Right lung (tissue), 5 donors: Measurements from ENCODE around the gene BFSP2. TPM values are rescaled to one million over a fixed set of nuclear protein-coding genes. Genes with fewer than 3 reads are reported as not detected.
"Not testable (repeated sequence)": the region's sequence is repeated elsewhere in the genome, so short reads cannot be mapped to it uniquely, and the experiment has no call there.

Experiments used
- DNase-seq, 2 donors: peaks; one replicate each; pipeline ENCODE4 v3.0.0-alpha.2; 2013
- polyA plus RNA-seq, 5 donors: library from polyadenylated mRNA; unstranded; fragments of 120-200 nt; gene quantifications; one replicate each; pipeline versions ENCODE4 v1.2.1 to v1.2.3, GENCODE V29; 2013; ENCODE audit warnings: inconsistent platforms in 1 of 5, low replicate concordance in 1 of 5; ENCODE audit not compliant: insufficient read length in 5 of 5, insufficient read depth in 1 of 5

Gene BFSP2
- polyA plus RNA-seq, 5 donors: not detected

DNA sequence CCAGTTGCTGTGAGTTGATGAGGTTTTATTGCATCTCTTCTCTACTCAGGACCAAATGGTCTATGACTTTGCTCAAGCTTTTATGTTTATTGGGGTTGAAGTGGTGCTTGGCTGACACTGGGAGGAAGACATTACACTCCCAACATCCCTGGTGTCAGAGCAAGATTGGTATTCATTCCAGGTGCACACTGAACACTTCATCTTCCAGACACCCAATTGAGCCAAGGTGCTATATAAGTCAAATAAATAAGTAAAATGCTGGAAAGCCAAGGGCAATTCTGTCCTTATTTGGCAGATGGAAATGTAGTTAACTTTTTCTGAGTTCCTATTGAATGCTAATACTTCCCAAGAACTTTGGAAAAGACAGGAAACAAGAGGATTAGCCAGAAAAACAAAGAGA, 120.4 kb downstream of the BFSP2 start:
- DNase-seq: no peak

DNA sequence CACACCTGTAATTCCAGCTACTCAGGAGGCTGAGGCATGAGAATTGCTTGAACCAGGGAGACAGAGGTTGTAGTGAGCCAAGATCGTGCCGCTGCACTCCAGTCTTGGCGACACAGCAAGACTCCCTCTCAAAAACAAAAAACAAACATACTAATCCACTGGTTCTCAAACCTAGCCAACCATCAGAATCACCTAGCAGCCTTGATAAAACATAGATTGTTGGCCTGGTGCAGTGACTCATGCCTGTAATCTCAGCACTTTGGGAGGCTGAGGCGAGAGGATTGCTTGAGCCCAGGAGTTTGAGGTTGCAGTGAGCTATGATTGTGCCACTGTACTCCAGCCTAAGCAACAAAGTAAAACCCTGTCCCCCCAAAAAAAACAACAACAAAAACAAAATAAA, 121.1 kb downstream of the BFSP2 start:
- DNase-seq: not testable (repeated sequence)

- DNase-seq: no peak
Observed at GRCh38 chr3:133521946-133522345, 122.1 kb downstream of the BFSP2 start.

GRCh38 chr3:133523758-133524157, 123.9 kb downstream of the BFSP2 start:
- DNase-seq: not testable (repeated sequence)

Other genes with a start within 250 kb of the BFSP2 start
- gene CDV3, start 173.6 kb downstream of the BFSP2 start, polyA plus RNA-seq: 100 to 1,000 TPM in 4 of 5 donors, 10 to 100 TPM in 1; 96.9 to 122 (median 110) TPM